GM12874 (cell line): Measurements from ENCODE around the gene ACOXL.

ENCODE experiments used
- TF ChIP-seq, protein P1 (sequence below): IDR thresholded peaks from 2 replicates; pipeline ENCODE4 v1.5.1; 2011; ENCODE audit warnings: low read depth, mild to moderate bottlenecking, control low read depth, low read length, moderate library complexity; ENCODE audit not compliant: insufficient read depth

The ACOXL gene

GRCh38 chr2:110852051-110852450 is 119.7 kb downstream of the ACOXL start:
- TF ChIP-seq, protein P1, sequence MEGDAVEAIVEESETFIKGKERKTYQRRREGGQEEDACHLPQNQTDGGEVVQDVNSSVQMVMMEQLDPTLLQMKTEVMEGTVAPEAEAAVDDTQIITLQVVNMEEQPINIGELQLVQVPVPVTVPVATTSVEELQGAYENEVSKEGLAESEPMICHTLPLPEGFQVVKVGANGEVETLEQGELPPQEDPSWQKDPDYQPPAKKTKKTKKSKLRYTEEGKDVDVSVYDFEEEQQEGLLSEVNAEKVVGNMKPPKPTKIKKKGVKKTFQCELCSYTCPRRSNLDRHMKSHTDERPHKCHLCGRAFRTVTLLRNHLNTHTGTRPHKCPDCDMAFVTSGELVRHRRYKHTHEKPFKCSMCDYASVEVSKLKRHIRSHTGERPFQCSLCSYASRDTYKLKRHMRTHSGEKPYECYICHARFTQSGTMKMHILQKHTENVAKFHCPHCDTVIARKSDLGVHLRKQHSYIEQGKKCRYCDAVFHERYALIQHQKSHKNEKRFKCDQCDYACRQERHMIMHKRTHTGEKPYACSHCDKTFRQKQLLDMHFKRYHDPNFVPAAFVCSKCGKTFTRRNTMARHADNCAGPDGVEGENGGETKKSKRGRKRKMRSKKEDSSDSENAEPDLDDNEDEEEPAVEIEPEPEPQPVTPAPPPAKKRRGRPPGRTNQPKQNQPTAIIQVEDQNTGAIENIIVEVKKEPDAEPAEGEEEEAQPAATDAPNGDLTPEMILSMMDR, result no peak

DNA sequence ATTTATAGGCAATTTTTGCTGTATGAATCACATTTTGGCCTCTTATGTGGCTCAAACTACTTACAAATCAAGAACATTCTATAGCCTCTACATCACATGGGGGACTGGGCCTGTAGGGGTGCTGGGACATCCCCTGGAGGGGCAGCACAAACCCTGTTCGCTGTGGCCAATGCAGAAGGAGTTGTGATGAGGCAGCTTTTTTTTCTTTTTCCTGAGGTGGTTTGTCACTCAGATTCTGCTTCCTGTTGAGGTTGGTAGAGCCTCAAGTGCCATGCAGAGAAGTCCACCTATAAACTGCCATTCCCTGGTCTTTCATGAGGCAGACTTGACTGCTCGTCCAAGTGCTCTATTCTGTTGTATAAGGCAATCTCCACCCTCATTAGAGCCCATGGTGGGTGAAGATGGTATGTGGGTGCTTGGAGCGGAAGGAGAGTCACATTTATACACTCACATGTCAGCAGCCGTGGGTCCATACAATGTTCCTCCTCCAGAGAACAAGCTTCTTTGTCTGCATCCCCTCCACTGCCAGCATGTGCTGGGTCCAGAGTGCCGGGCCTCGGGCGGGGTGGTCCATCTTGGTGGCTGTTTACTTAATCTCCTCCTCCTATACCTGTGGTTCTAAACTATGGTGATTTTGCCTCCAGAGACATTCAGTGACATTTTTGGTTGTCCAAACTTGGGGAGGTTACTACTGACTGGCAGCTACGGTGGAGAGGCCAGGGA is 120.3 kb downstream of the ACOXL start:
- TF ChIP-seq, protein P1, result no peak

DNA sequence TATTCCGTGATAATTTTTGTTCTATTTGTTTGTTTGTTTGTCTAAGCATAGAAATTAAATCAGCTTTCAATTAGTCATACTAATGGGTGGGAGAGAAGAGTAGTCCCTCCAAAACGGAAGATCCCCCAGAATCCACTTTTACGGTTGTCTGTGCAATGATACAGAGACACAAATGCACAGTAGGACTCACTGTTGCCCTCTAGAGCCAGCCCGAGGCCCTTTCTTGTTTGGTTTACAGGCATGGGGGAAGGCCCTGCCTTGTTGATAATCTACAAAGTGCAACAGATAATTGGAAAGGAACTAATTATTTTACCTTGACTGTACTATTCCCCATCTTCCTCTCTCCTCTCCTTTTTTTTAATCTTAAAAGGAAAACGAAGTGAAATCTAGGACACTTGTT is 121.1 kb downstream of the ACOXL start:
- TF ChIP-seq, protein P1, result peak; percentile 61

DNA sequence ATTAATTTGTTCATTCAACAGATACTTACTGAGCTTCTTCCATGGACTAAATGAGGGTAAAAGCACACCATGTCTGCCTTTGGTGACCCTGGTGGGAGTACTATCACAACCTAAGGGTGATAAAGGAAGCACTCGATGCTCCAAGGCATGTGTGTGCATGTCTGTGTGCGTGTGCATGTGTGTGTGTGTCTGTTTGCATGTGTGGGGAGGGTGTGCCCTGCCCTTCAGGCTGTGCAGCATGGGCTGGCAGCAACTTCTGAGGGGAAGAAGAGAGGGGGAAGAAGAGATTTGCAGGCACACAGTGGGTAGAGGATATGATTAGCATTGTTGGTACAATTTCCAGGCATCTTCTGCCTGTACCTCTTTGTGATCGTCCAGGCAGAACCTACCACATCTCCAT is 121.6 kb downstream of the ACOXL start:
- TF ChIP-seq, protein P1, result no peak

- TF ChIP-seq, protein P1, result peak; percentile 20; the same call in 1 of the 2 replicates
Measured at GRCh38 chr2:110854355-110855081, 122.1 kb downstream of the ACOXL start.

DNA sequence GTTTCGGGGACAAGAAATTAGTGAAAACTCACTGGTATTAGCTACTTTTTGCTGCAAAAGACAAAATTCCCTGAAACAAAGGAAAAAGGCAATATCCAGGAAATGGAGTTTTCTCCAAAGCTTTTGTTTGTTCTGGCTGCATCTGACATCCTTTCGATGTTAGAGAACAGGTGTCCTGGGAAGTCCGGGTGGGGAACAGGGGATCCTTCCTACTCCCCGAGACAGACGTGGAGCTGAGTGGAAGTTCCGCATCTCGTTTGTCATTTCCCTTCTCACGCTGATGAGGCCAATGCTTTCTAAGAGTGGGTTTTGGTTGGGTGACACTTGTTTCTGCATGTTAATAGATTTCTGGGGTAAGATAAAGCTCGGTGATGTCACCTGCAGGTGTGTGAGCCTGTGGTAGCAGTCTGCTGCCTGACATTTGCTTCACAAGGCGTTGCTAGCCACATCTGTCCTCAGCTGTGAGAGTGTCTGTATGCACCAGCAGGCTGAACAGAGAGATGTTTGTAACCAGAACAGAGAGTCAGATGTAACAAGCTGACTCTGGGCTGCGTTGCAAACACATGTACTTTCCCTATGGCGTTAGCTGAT is 125.9 kb downstream of the ACOXL start:
- TF ChIP-seq, protein P1, result no peak

- TF ChIP-seq, protein P1, result no peak
Measured at GRCh38 chr2:110858993-110859701, 126.8 kb downstream of the ACOXL start.
